GM12878 (cell line): ENCODE results near the gene NKAIN2. TPM values are rescaled to one million over a fixed set of nuclear protein-coding genes. Genes with fewer than 3 reads are reported as not detected.

Source experiments
- ATAC-seq: fragments of 200-7000 bp; cut with Tn5 transposase; 3 replicates; pipeline ENCODE4 v1.9.1; 2020; ENCODE audit warnings: mild to moderate bottlenecking, moderate library complexity
- BruUV-seq: library from RNA; stranded (reverse); fragments of 400-500 nt; replicated peaks from 2 replicates; lab custom pipeline; 2021; lab: Mats Ljungman, UMichigan
- CTCF ChIA-PET: fragments of 300-600 bp; sonication (Branson Sonifier 250); formaldehyde crosslinking; extraction: SDS; loops from one replicate; lab custom pipeline; 2021; ENCODE audit warnings: inconsistent platforms; lab: Yijun Ruan, JAX
- POLR2A ChIA-PET: fragments of 350-600 bp; formaldehyde crosslinking; extraction: SDS; loops from one replicate; lab custom pipeline; 2021; ENCODE audit warnings: inconsistent platforms; lab: Charles Lee
- RAD21 ChIA-PET: fragments of 300-600 bp; sonication (Branson Sonifier 250); formaldehyde crosslinking; loops from one replicate; lab custom pipeline; 2023; ENCODE audit warnings: antibody characterized with exemption; ENCODE audit not compliant: unreplicated experiment; lab: Charles Lee
- SMC1A ChIA-PET: fragments of 300-600 bp; sonication (Branson Sonifier 250); formaldehyde crosslinking; loops from one replicate; lab custom pipeline; 2023; ENCODE audit not compliant: unreplicated experiment, uncharacterized antibody; lab: Charles Lee
- DNase-seq: peaks from one replicate; pipeline ENCODE4 v3.0.0-alpha.2; 2011; ENCODE audit warnings: low read depth, low spot score
- FAIRE-seq: peaks from 3 replicates; lab custom pipeline; 2011; peaks lifted over from hg19 to GRCh38; lab: Jason Lieb, UNC
- H2AFZ ChIP-seq: 2 replicates; pipeline ENCODE4 v1.6.0; 2011; ENCODE audit warnings: low read depth, low read length, control low read depth; ENCODE audit not compliant: control insufficient read depth
- H3K27ac ChIP-seq: 2 replicates; pipeline ENCODE4 v1.5.1; 2011; ENCODE audit warnings: control low read depth; ENCODE audit not compliant: control insufficient read depth, insufficient read depth
- H3K27me3 ChIP-seq, 2 experiments: replicated peaks in 1 of 2; 2 replicates each; pipeline versions ENCODE4 v1.6.0 to v1.6.1; 2011; ENCODE audit warnings: low read length in 1 of 2; ENCODE audit not compliant: control insufficient read depth in 2 of 2, insufficient read depth in 2 of 2
- H3K36me3 ChIP-seq, 2 experiments: 2 replicates each; pipeline ENCODE4 v1.5.1; 2011; ENCODE audit warnings: low read length in 1 of 2; ENCODE audit not compliant: control insufficient read depth in 2 of 2, insufficient read depth in 2 of 2
- H3K4me1 ChIP-seq: 2 replicates; pipeline ENCODE4 v1.6.1; 2011; ENCODE audit warnings: mild to moderate bottlenecking, low read length, moderate library complexity, mixed read lengths; ENCODE audit not compliant: control insufficient read depth, insufficient read depth
- H3K4me2 ChIP-seq: 2 replicates; pipeline ENCODE4 v1.6.0; 2011; ENCODE audit warnings: control low read depth; ENCODE audit not compliant: control insufficient read depth, insufficient read depth
- H3K4me3 ChIP-seq: fragments of 200-600 bp; sonication (generic); 2 replicates; pipeline ENCODE4 v1.5.1; 2016
- H3K79me2 ChIP-seq: 2 replicates; pipeline ENCODE4 v1.6.0; 2011; ENCODE audit warnings: low read length; ENCODE audit not compliant: control insufficient read depth, insufficient read depth
- H3K9ac ChIP-seq: 2 replicates; pipeline ENCODE4 v1.8.0; 2011; ENCODE audit warnings: low read length, control low read depth, mixed read lengths; ENCODE audit not compliant: control insufficient read depth, insufficient read depth
- H3K9me3 ChIP-seq: replicated peaks from 3 replicates; pipeline ENCODE4 v1.5.1; 2011; ENCODE audit warnings: mild to moderate bottlenecking, low read length; ENCODE audit not compliant: control insufficient read depth, insufficient read depth
- H4K20me1 ChIP-seq: 2 replicates; pipeline ENCODE4 v1.6.0; 2011; ENCODE audit not compliant: control insufficient read depth, insufficient read depth
- ELK1 ChIP-seq: IDR thresholded peaks from 2 replicates; pipeline ENCODE4 v1.6.1; 2012; ENCODE audit warnings: low read depth, low read length, improper control_type of control experiment
- HSF1 ChIP-seq: fragments of 150-350 bp; IDR thresholded peaks from 2 replicates; pipeline ENCODE4 v1.6.1; 2014; ENCODE audit warnings: mild to moderate bottlenecking, low read depth, low read length
- IKZF2 ChIP-seq, 2 experiments: fragments of 450-650 bp; IDR thresholded peaks; 2 replicates each; pipeline ENCODE4 v1.6.1; 2017; ENCODE audit warnings: mild to moderate bottlenecking in 2 of 2, moderate library complexity in 2 of 2
- NRF1 ChIP-seq: conservative IDR thresholded peaks from 2 replicates; pipeline ENCODE4 v1.6.1; 2011; ENCODE audit warnings: mild to moderate bottlenecking, low read depth, low read length, improper control_type of control experiment
- SIN3A ChIP-seq: IDR thresholded peaks from 2 replicates; pipeline ENCODE4 v1.6.1; 2012; ENCODE audit warnings: low read depth, low read length, improper control_type of control experiment
- TARDBP ChIP-seq: IDR thresholded peaks from 2 replicates; pipeline ENCODE4 v1.6.1; 2016; ENCODE audit warnings: borderline replicate concordance
- YBX1 ChIP-seq: fragments of 450-650 bp; IDR thresholded peaks from 2 replicates; pipeline ENCODE4 v1.6.1; 2016; ENCODE audit warnings: antibody characterized with exemption
- YY1 ChIP-seq: IDR thresholded peaks from 2 replicates; pipeline ENCODE4 v1.6.1; 2011; ENCODE audit warnings: low read depth, mild to moderate bottlenecking, low read length
- ZZZ3 ChIP-seq: IDR thresholded peaks from 2 replicates; pipeline ENCODE4 v1.6.1; 2011; ENCODE audit warnings: low read depth; ENCODE audit not compliant: control insufficient read depth, insufficient read length
- WGBS: methylation state at CpG from one replicate; pipeline ENCODE4 v1.1.6; 2016; ENCODE audit warnings: low lambda C conversion rate; ENCODE audit not compliant: insufficient replicate concordance, insufficient coverage; ENCODE audit errors: missing lambda C conversion rate; 5-methylcytosine and 5-hydroxymethylcytosine counted together
- in situ Hi-C: fragments of 300-500 bp; cut with MboI; formaldehyde crosslinking; loops from 9 replicates; pipeline ENCODE4 v1.14.3; 2018; ENCODE audit warnings: mixed read lengths
- intact Hi-C: fragments of 100-400 bp; cut with micrococcal nuclease; formaldehyde crosslinking; loops from one replicate; pipeline ENCODE4 v1.14.2; 2022; ENCODE audit not compliant: unreplicated experiment
- polyA plus RNA-seq, 11 experiments: library from polyadenylated mRNA; depleted of rRNA in 4 of 11; unstranded in 6 of 11; stranded (reverse) in 5 of 11; fragments of >200 nt; fragmentation: Nextera tagmentation in 4 of 11; fragmentation: Illumina TruSeq in 1 of 11; extraction: Ambion mirVana in 4 of 11; extraction: Trizol in 1 of 11; gene quantifications; 1 replicate in 1 of 11; 2 replicates in 10 of 11; pipeline versions ENCODE4 v1.2.1 to v1.2.3, GENCODE V29; 2011 to 2016; ENCODE audit warnings: inconsistent platforms in 2 of 11, missing spikeins in 2 of 11, low read depth in 1 of 11
- total RNA-seq, 4 experiments: library from RNA; depleted of rRNA in 3 of 4; stranded (reverse); fragments of >200 nt in 3 of 4; fragmentation: Illumina TruSeq in 1 of 4; extraction: Trizol in 1 of 4; gene quantifications; 2 replicates each; pipeline versions ENCODE4 v1.2.1 to v1.2.3, GENCODE V29; 2013 to 2021
- TF ChIP-seq, protein P1 (sequence below): fragments of 450-650 bp; IDR thresholded peaks from 2 replicates; pipeline ENCODE4 v1.6.1; 2018; ENCODE audit warnings: mild to moderate bottlenecking, low read depth, moderate library complexity; ENCODE audit not compliant: partially characterized antibody

The NKAIN2 gene
- total and polyA plus RNA-seq, 10 of the 15 experiments (the other 5 are each of a cell fraction or from before 2014, with no cell fraction given) = not detected

GRCh38 chr6:124775121-124775520 is 971.5 kb downstream of the NKAIN2 start:
- H3K27me3 ChIP-seq = no peaks in the 10 kb centered on the region
- ChIA-PET CTCF (interaction anchor here (0.9 kb wide), 1 partner anchor 15 kb away, joined by 3 read pairs; no protein-coding TSS in a partner anchor), SMC1A (interaction anchor here (0.7 to 1.1 kb wide), 3 partner anchors 25 to 394 kb away, joined by 3 to 4 read pairs (median 3); no protein-coding TSS in a partner anchor), POLR2A (no interaction called here), RAD21 (no interaction called here)
- H3K4me1 ChIP-seq = no peaks in the 10 kb centered on the region
- H3K9ac ChIP-seq = no peak overlapping the region
- ATAC-seq = no peak
- no TSS peak for BruUV-seq
- WGBS = 0% methylated on average over 3 of the region's 3 CpGs
- H3K4me3 ChIP-seq = no peak overlapping the region
- TF ChIP-seq IKZF2 (IDR thresholded peaks at IDR 0.05) (no peak), YBX1 (no peak), ELK1 (no peak), TARDBP (no peak)
- TF ChIP-seq, all 136 proteins: peak for 0
- no peaks in the 10 kb centered on the region for H3K79me2 ChIP-seq
- no peak overlapping the region for H2AFZ ChIP-seq
- H3K9me3 ChIP-seq = no peaks in the 10 kb centered on the region
- H3K27ac ChIP-seq = no peak overlapping the region
- no peak for FAIRE-seq
- in situ Hi-C loops (loop anchor here (25.0 kb wide), 1 partner anchor 963 kb away; the partner anchor contains the start of gene NKAIN2), intact Hi-C loops (no loop called here)
- DNase-seq = no peak
- no peaks in the 10 kb centered on the region for H3K36me3 ChIP-seq
- H3K4me2 ChIP-seq = no peak overlapping the region
- H4K20me1 ChIP-seq = no peaks in the 10 kb centered on the region

DNA sequence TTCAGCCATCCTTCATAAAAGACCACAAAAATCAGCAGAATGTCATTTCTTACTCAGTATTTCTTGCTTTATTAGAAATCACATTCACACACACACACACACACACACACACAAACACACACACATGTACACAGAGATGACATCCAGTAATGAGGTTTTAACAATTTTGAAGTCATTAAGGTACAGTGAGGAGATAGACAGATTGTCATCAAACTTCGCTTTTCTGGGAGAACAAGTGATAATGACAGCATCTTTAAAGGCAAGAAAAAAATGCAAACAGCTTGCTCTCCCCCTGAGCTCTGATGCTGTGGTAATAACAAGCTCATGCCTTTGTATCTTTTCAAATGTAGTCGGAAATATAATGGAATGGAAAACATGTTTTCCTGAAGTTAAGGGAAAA is 974.2 kb downstream of the NKAIN2 start:
- WGBS = 0% methylated on average over 2 of the region's 2 CpGs
- H3K4me2 ChIP-seq = no peak overlapping the region
- no peaks in the 10 kb centered on the region for H3K79me2 ChIP-seq
- ATAC-seq (no peak), FAIRE-seq (no peak), DNase-seq (no peak)
- H4K20me1 ChIP-seq = no peaks in the 10 kb centered on the region
- H2AFZ ChIP-seq = no peak overlapping the region
- H3K27ac ChIP-seq = no peak overlapping the region
- intact Hi-C loops = no loop called here
- CTCF ChIA-PET = no interaction called here
- no peaks in the 10 kb centered on the region for H3K27me3 ChIP-seq
- no peak overlapping the region for H3K9ac ChIP-seq
- no peaks in the 10 kb centered on the region for H3K4me1 ChIP-seq
- no peaks in the 10 kb centered on the region for H3K36me3 ChIP-seq
- in situ Hi-C loops = loop anchor here (25.0 kb wide), 1 partner anchor 966 kb away; the partner anchor contains the start of gene NKAIN2
- SMC1A ChIA-PET = interaction anchor here (1.2 kb wide), 1 partner anchor 175 kb away, joined by 3 read pairs; no protein-coding TSS in a partner anchor
- RAD21 ChIA-PET = no interaction called here
- no TSS peak for BruUV-seq
- H3K4me3 ChIP-seq = no peak overlapping the region
- POLR2A ChIA-PET = no interaction called here
- H3K9me3 ChIP-seq = no peaks in the 10 kb centered on the region
- TF ChIP-seq, protein P1, sequence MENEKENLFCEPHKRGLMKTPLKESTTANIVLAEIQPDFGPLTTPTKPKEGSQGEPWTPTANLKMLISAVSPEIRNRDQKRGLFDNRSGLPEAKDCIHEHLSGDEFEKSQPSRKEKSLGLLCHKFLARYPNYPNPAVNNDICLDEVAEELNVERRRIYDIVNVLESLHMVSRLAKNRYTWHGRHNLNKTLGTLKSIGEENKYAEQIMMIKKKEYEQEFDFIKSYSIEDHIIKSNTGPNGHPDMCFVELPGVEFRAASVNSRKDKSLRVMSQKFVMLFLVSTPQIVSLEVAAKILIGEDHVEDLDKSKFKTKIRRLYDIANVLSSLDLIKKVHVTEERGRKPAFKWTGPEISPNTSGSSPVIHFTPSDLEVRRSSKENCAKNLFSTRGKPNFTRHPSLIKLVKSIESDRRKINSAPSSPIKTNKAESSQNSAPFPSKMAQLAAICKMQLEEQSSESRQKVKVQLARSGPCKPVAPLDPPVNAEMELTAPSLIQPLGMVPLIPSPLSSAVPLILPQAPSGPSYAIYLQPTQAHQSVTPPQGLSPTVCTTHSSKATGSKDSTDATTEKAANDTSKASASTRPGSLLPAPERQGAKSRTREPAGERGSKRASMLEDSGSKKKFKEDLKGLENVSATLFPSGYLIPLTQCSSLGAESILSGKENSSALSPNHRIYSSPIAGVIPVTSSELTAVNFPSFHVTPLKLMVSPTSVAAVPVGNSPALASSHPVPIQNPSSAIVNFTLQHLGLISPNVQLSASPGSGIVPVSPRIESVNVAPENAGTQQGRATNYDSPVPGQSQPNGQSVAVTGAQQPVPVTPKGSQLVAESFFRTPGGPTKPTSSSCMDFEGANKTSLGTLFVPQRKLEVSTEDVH = no peak
- TF ChIP-seq TARDBP (no peak), NRF1 (no peak), SIN3A (no peak), YY1 (no peak), YBX1 (no peak), HSF1 (no peak), ZZZ3 (no peak)
